Measurements from ENCODE around the gene APBB2.

APBB2 gene

GRCh38 chr4:41103657-41104056, 110.7 kb downstream of the APBB2 start:
- Histone ChIP-seq H3K79me2 (ENCODE audit: insufficient read depth, low read length) (no peaks in the 10 kb centered on the region), H4K20me1 (ENCODE audit: insufficient read depth, low read length) (no peaks in the 10 kb centered on the region), H2AFZ (ENCODE audit: low read length) (no peak overlapping the region), H3K27ac (ENCODE audit: low read depth, low read length, poor library complexity, severe bottlenecking) (no peak overlapping the region), H3K4me3 (ENCODE audit: low read depth, low read length, poor library complexity, severe bottlenecking) (no peak overlapping the region), H3K9ac (ENCODE audit: low read length) (no peak overlapping the region), H3K9me3 (ENCODE audit: low read length) (no peaks in the 10 kb centered on the region), H3K27me3 (ENCODE audit: insufficient read depth, low read length) (no peaks in the 10 kb centered on the region), H3F3A (ENCODE audit: insufficient read depth, low read length) (no peaks in the 10 kb centered on the region), H3K9me2 (ENCODE audit: low read depth, low read length) (no peaks in the 10 kb centered on the region), H3K36me3 (ENCODE audit: insufficient read depth, low read length) (no peaks in the 10 kb centered on the region), H3K4me1 (ENCODE audit: insufficient read depth, low read length, severe bottlenecking) (no peaks in the 10 kb centered on the region), H3K4me2 (ENCODE audit: low read length) (no peak overlapping the region)
- no peak for TF ChIP-seq CTCF (IDR thresholded peaks at IDR 0.05; ENCODE audit: low read length)
- no peak for TF ChIP-seq EZH2 (IDR thresholded peaks at IDR 0.05; ENCODE audit: borderline replicate concordance, low read length)

GRCh38 chr4:41102414-41103092, 111.8 kb downstream of the APBB2 start:
- H3K9me2 ChIP-seq (ENCODE audit: low read depth, low read length) = no peaks in the 10 kb centered on the region
- H2AFZ ChIP-seq (ENCODE audit: low read length) = no peak overlapping the region
- no peaks in the 10 kb centered on the region for H3K27me3 ChIP-seq (ENCODE audit: insufficient read depth, low read length)
- TF ChIP-seq EZH2 (IDR thresholded peaks at IDR 0.05; ENCODE audit: borderline replicate concordance, low read length) (no peak), CTCF (IDR thresholded peaks at IDR 0.05; ENCODE audit: low read length) (no peak)
- H3K4me1 ChIP-seq (ENCODE audit: insufficient read depth, low read length, severe bottlenecking) = no peaks in the 10 kb centered on the region
- H4K20me1 ChIP-seq (ENCODE audit: insufficient read depth, low read length) = no peaks in the 10 kb centered on the region
- no peaks in the 10 kb centered on the region for H3K9me3 ChIP-seq (ENCODE audit: low read length)
- no peak overlapping the region for H3K27ac ChIP-seq (ENCODE audit: low read depth, low read length, poor library complexity, severe bottlenecking)
- no peaks in the 10 kb centered on the region for H3K79me2 ChIP-seq (ENCODE audit: insufficient read depth, low read length)
- H3K36me3 ChIP-seq (ENCODE audit: insufficient read depth, low read length) = no peaks in the 10 kb centered on the region
- H3K4me2 ChIP-seq (ENCODE audit: low read length) = no peak overlapping the region
- no peak overlapping the region for H3K4me3 ChIP-seq (ENCODE audit: low read depth, low read length, poor library complexity, severe bottlenecking)
- H3F3A ChIP-seq (ENCODE audit: insufficient read depth, low read length) = no peaks in the 10 kb centered on the region
- no peak overlapping the region for H3K9ac ChIP-seq (ENCODE audit: low read length)

- Histone ChIP-seq H3K4me3 (ENCODE audit: low read depth, low read length, poor library complexity, severe bottlenecking) (no peak overlapping the region), H3K27me3 (ENCODE audit: insufficient read depth, low read length) (no peaks in the 10 kb centered on the region), H3K4me2 (ENCODE audit: low read length) (no peak overlapping the region), H3F3A (ENCODE audit: insufficient read depth, low read length) (no peaks in the 10 kb centered on the region), H3K9ac (ENCODE audit: low read length) (no peak overlapping the region), H3K79me2 (ENCODE audit: insufficient read depth, low read length) (no peaks in the 10 kb centered on the region), H3K9me3 (ENCODE audit: low read length) (no peaks in the 10 kb centered on the region), H3K27ac (ENCODE audit: low read depth, low read length, poor library complexity, severe bottlenecking) (no peak overlapping the region), H4K20me1 (ENCODE audit: insufficient read depth, low read length) (no peaks in the 10 kb centered on the region), H2AFZ (ENCODE audit: low read length) (no peak overlapping the region), H3K9me2 (ENCODE audit: low read depth, low read length) (no peaks in the 10 kb centered on the region), H3K4me1 (ENCODE audit: insufficient read depth, low read length, severe bottlenecking) (no peaks in the 10 kb centered on the region), H3K36me3 (ENCODE audit: insufficient read depth, low read length) (no peaks in the 10 kb centered on the region)
- TF ChIP-seq EZH2 (IDR thresholded peaks at IDR 0.05; ENCODE audit: borderline replicate concordance, low read length) (no peak), CTCF (IDR thresholded peaks at IDR 0.05; ENCODE audit: low read length) (no peak)
These were observed 116.0 kb downstream of the APBB2 start for GRCh38 chr4:41098093-41099048.

Data from OCI-LY1 (cell line).